HG02571 (cell line): ENCODE data around the gene RECQL5.
A peak's percentile ranks its signal among the peaks of the same experiment; 100 is the strongest.
"Not testable (repeated sequence)": the region's sequence is repeated elsewhere in the genome, so short reads cannot be mapped to it uniquely, and the experiment has no call there.

Experiments
- ATAC-seq: cut with Tn5 transposase; IDR thresholded peaks from one replicate; pipeline ENCODE4 v1.9.1; 2021; ENCODE audit warnings: mild to moderate bottlenecking, moderate library complexity; ENCODE audit not compliant: unreplicated experiment

Gene RECQL5

GRCh38 chr17:75595920-75596313 lies 71.0 kb downstream of the RECQL5 start:
- ATAC-seq, result no peak

GRCh38 chr17:75595284-75595919 lies 71.6 kb downstream of the RECQL5 start:
- no peak for ATAC-seq

- ATAC-seq, result no peak
These were observed 72.3 kb downstream of the RECQL5 start for GRCh38 chr17:75594499-75595283.

- not testable (repeated sequence) for ATAC-seq
These were observed 73.5 kb downstream of the RECQL5 start for GRCh38 chr17:75593430-75593829.

GRCh38 chr17:75592348-75593020 lies 74.5 kb downstream of the RECQL5 start:
- no peak for ATAC-seq

GRCh38 chr17:75591722-75592302 lies 75.1 kb downstream of the RECQL5 start:
- no peak for ATAC-seq

- no peak for ATAC-seq
These were observed 75.9 kb downstream of the RECQL5 start for GRCh38 chr17:75590849-75591721.

GRCh38 chr17:75590314-75590761 lies 76.6 kb downstream of the RECQL5 start:
- ATAC-seq, result no peak

GRCh38 chr17:75589919-75590303 lies 77.0 kb downstream of the RECQL5 start:
- no peak for ATAC-seq

GRCh38 chr17:75589012-75589918 lies 77.7 kb downstream of the RECQL5 start:
- ATAC-seq, result peak; percentile 60

- no peak for ATAC-seq
These were observed 78.3 kb downstream of the RECQL5 start for GRCh38 chr17:75588596-75589011.

GRCh38 chr17:75587675-75588595 lies 79.0 kb downstream of the RECQL5 start, which contains the start of gene MYO15B:
TSS of gene MYO15B (plus strand) at chr17:75587800. CDS start at chr17:75588058, 258 bp downstream.
- ATAC-seq, result no peak

GRCh38 chr17:75584849-75585175 lies 82.1 kb downstream of the RECQL5 start:
- ATAC-seq, result no peak

GRCh38 chr17:75583197-75583596 lies 83.8 kb downstream of the RECQL5 start:
- not testable (repeated sequence) for ATAC-seq

GRCh38 chr17:75581121-75581725 lies 85.7 kb downstream of the RECQL5 start:
- ATAC-seq, result not testable (repeated sequence)
